H1 (cell line): ENCODE measurements around the gene PLCB4. TPM values are rescaled to one million over a fixed set of nuclear protein-coding genes. Genes with fewer than 3 reads are reported as not detected.

Experiments
- CTCF ChIA-PET: fragments of 300-600 bp; sonication (Branson Sonifier 250); formaldehyde crosslinking; loops from one replicate; lab custom pipeline; 2021; ENCODE audit not compliant: partially characterized antibody; lab: Charles Lee
- POLR2A ChIA-PET: fragments of 300-600 bp; sonication (Branson Sonifier 250); formaldehyde crosslinking; loops from one replicate; lab custom pipeline; 2021; ENCODE audit warnings: inconsistent platforms; ENCODE audit not compliant: partially characterized antibody; lab: Charles Lee
- DNase-seq, 2 experiments: peaks; one replicate each; pipeline versions ENCODE4 v3.0.0 to v3.0.0-alpha.2; 2010 to 2022; ENCODE audit warnings: low spot score in 2 of 2, low read depth in 1 of 2, mixed read lengths in 1 of 2
- FAIRE-seq: peaks from 2 replicates; lab custom pipeline; 2011; peaks lifted over from hg19 to GRCh38; lab: Jason Lieb, UNC
- H2AFZ ChIP-seq: 2 replicates; pipeline ENCODE4 v1.8.1; 2012; ENCODE audit warnings: low read length, inconsistent platforms
- H2AK5ac ChIP-seq: 2 replicates; pipeline ENCODE4 v1.6.1; 2013; ENCODE audit warnings: low read depth, low read length
- H2BK120ac ChIP-seq: replicated peaks from 2 replicates; pipeline ENCODE3; 2013; ENCODE audit warnings: low read depth, low read length, inconsistent platforms
- H2BK12ac ChIP-seq: 2 replicates; pipeline ENCODE4 v1.6.1; 2013; ENCODE audit warnings: low read depth, low read length
- H2BK15ac ChIP-seq: 2 replicates; pipeline ENCODE4 v1.6.1; 2013; ENCODE audit warnings: low read length
- H2BK20ac ChIP-seq: 2 replicates; pipeline ENCODE4 v1.6.1; 2013; ENCODE audit warnings: low read length
- H2BK5ac ChIP-seq: 2 replicates; pipeline ENCODE4 v1.6.1; 2013; ENCODE audit warnings: low read depth, low read length
- H3K14ac ChIP-seq: 2 replicates; pipeline ENCODE4 v1.6.1; 2013; ENCODE audit warnings: inconsistent platforms; ENCODE audit not compliant: insufficient read length
- H3K18ac ChIP-seq: 2 replicates; pipeline ENCODE4 v1.6.1; 2013; ENCODE audit warnings: low read length; ENCODE audit errors: extremely low read depth
- H3K23ac ChIP-seq: 2 replicates; pipeline ENCODE4 v1.6.1; 2013; ENCODE audit warnings: inconsistent platforms; ENCODE audit not compliant: insufficient read length
- H3K23me2 ChIP-seq: 2 replicates; pipeline ENCODE4 v1.6.1; 2013; ENCODE audit warnings: low read depth, low read length
- H3K27ac ChIP-seq: 2 replicates; pipeline ENCODE4 v1.6.1; 2011; ENCODE audit warnings: low read depth, low read length, inconsistent platforms
- H3K27me3 ChIP-seq, 4 experiments: replicated peaks in 1 of 4; 1 replicate in 1 of 4; 2 replicates in 3 of 4; pipeline versions ENCODE4 v1.6.1 to v1.8.1; 2011 to 2013; ENCODE audit warnings: low read length in 3 of 4, mild to moderate bottlenecking in 3 of 4, inconsistent platforms in 2 of 4, mixed read lengths in 2 of 4, moderate library complexity in 1 of 4; ENCODE audit not compliant: control insufficient read depth in 3 of 4, insufficient read depth in 3 of 4; ENCODE audit errors: extremely low read depth in 1 of 4
- H3K36me3 ChIP-seq, 4 experiments: 2 replicates each; pipeline versions ENCODE4 v1.6.1 to v1.8.1; 2011 to 2013; ENCODE audit warnings: mild to moderate bottlenecking in 4 of 4, low read length in 3 of 4, moderate library complexity in 2 of 4, control low read depth in 1 of 4, inconsistent platforms in 1 of 4; ENCODE audit not compliant: insufficient read depth in 4 of 4, control insufficient read depth in 2 of 4
- H3K4ac ChIP-seq: replicated peaks from 2 replicates; pipeline ENCODE3; 2013; ENCODE audit warnings: low read length, low read depth, mixed read lengths, inconsistent platforms; ENCODE audit not compliant: insufficient read length
- H3K4me1 ChIP-seq, 4 experiments: replicated peaks in 1 of 4; 1 replicate in 1 of 4; 2 replicates in 3 of 4; pipeline versions ENCODE4 v1.6.1 to v1.8.1; 2011 to 2013; ENCODE audit warnings: low read length in 3 of 4, inconsistent platforms in 2 of 4, mixed read lengths in 1 of 4; ENCODE audit not compliant: insufficient read depth in 4 of 4, control insufficient read depth in 3 of 4
- H3K4me2 ChIP-seq, 2 experiments: 2 replicates each; pipeline versions ENCODE4 v1.6.1 to v1.8.1; 2011 to 2013; ENCODE audit warnings: low read depth in 2 of 2, low read length in 2 of 2, control low read depth in 1 of 2, inconsistent platforms in 1 of 2, mild to moderate bottlenecking in 1 of 2; ENCODE audit not compliant: insufficient read depth in 1 of 2
- H3K4me3 ChIP-seq, 4 experiments: fragments of 200-600, 300-600 bp in 1 of 4; sonication (generic), shearing (Covaris generic), sonication (Bioruptor Twin) in 1 of 4; 2 replicates each; pipeline versions ENCODE4 v1.5.1 to v1.8.1; 2011 to 2016; ENCODE audit warnings: low read length in 4 of 4, low read depth in 3 of 4, control low read depth in 2 of 4, inconsistent platforms in 2 of 4, mild to moderate bottlenecking in 2 of 4, mixed read lengths in 1 of 4, moderate library complexity in 1 of 4; ENCODE audit not compliant: insufficient read depth in 2 of 4; ENCODE audit errors: extremely low read depth in 1 of 4
- H3K56ac ChIP-seq: replicated peaks from 2 replicates; pipeline ENCODE3; 2013; ENCODE audit warnings: low read depth, mild to moderate bottlenecking, mixed read lengths, low read length, inconsistent platforms; ENCODE audit not compliant: insufficient read length
- H3K79me1 ChIP-seq: 2 replicates; pipeline ENCODE4 v1.6.1; 2013; ENCODE audit warnings: low read depth, low read length, control low read depth
- H3K79me2 ChIP-seq, 2 experiments: 2 replicates each; pipeline versions ENCODE4 v1.6.1 to v1.8.1; 2012 to 2013; ENCODE audit warnings: low read length in 2 of 2, mild to moderate bottlenecking in 2 of 2, inconsistent platforms in 1 of 2; ENCODE audit not compliant: insufficient read depth in 2 of 2, control insufficient read depth in 1 of 2
- H3K9ac ChIP-seq, 4 experiments: replicated peaks in 1 of 4; 1 replicate in 1 of 4; 2 replicates in 3 of 4; pipeline versions ENCODE4 v1.6.1 to v1.8.1; 2011 to 2013; ENCODE audit warnings: low read depth in 3 of 4, low read length in 3 of 4, control low read depth in 2 of 4, mild to moderate bottlenecking in 2 of 4, moderate library complexity in 2 of 4, inconsistent platforms in 1 of 4; ENCODE audit errors: extremely low read depth in 1 of 4
- H3K9me3 ChIP-seq, 2 experiments: 2 replicates each; pipeline versions ENCODE4 v1.6.1 to v1.8.1; 2012 to 2013; ENCODE audit warnings: mild to moderate bottlenecking in 2 of 2, moderate library complexity in 2 of 2, control low read depth in 1 of 2, inconsistent platforms in 1 of 2, low read depth in 1 of 2, low read length in 1 of 2, mixed read lengths in 1 of 2; ENCODE audit not compliant: insufficient read depth in 2 of 2
- H4K20me1 ChIP-seq, 2 experiments: replicated peaks in 1 of 2; 2 replicates each; pipeline versions ENCODE3 to v1.8.1; 2011 to 2013; ENCODE audit warnings: inconsistent platforms in 2 of 2, low read length in 2 of 2, mild to moderate bottlenecking in 1 of 2; ENCODE audit not compliant: insufficient read depth in 2 of 2, control insufficient read depth in 1 of 2
- H4K5ac ChIP-seq: 2 replicates; pipeline ENCODE4 v1.6.1; 2013; ENCODE audit warnings: low read length, low read depth, mixed read lengths, inconsistent platforms; ENCODE audit not compliant: insufficient read length
- H4K8ac ChIP-seq: 2 replicates; pipeline ENCODE4 v1.8.0; 2013; ENCODE audit warnings: mild to moderate bottlenecking, moderate library complexity, low read length, inconsistent platforms; ENCODE audit not compliant: insufficient read depth; ENCODE audit errors: extremely low read depth
- H4K91ac ChIP-seq: replicated peaks from 2 replicates; pipeline ENCODE3; 2013; ENCODE audit warnings: low read length, mixed read lengths, inconsistent platforms; ENCODE audit not compliant: insufficient read length
- NRF1 ChIP-seq: IDR thresholded peaks from 2 replicates; pipeline ENCODE4 v1.6.1; 2011; ENCODE audit warnings: mild to moderate bottlenecking, low read depth, low read length, improper control_type of control experiment
- SP2 ChIP-seq: IDR thresholded peaks from 2 replicates; pipeline ENCODE4 v1.6.1; 2012; ENCODE audit warnings: mild to moderate bottlenecking, low read length, inconsistent platforms
- TBP ChIP-seq: IDR thresholded peaks from 2 replicates; pipeline ENCODE4 v1.6.1; 2011; ENCODE audit warnings: low read depth, low read length, improper control_type of control experiment
- TCF12 ChIP-seq: IDR thresholded peaks from 2 replicates; pipeline ENCODE4 v1.6.1; 2011; ENCODE audit warnings: low read depth, mild to moderate bottlenecking, low read length
- TEAD4 ChIP-seq: IDR thresholded peaks from 2 replicates; pipeline ENCODE4 v1.6.1; 2012; ENCODE audit warnings: low read depth, low read length, inconsistent platforms, mixed read lengths
- WGBS, 2 experiments: shearing (Covaris generic) in 1 of 2; methylation state at CpG; one replicate each; pipeline versions ENCODE4 v1.1.6 to v1.1.7; 2013 to 2015; ENCODE audit warnings: low lambda C conversion rate in 2 of 2, mixed read lengths in 2 of 2, inconsistent platforms in 1 of 2, low coverage in 1 of 2, missing lambda C conversion rate in 1 of 2; ENCODE audit not compliant: insufficient replicate concordance in 2 of 2, insufficient coverage in 1 of 2, insufficient read length in 1 of 2; ENCODE audit errors: extremely low coverage in 1 of 2, missing lambda C conversion rate in 1 of 2; 5-methylcytosine and 5-hydroxymethylcytosine counted together
- polyA plus RNA-seq, 7 experiments: library from polyadenylated mRNA; depleted of rRNA in 3 of 7; stranded (reverse) in 5 of 7; unstranded in 2 of 7; fragments of >200 nt in 5 of 7; fragments of 200-250 nt in 2 of 7; gene quantifications; 1 replicate in 5 of 7; 2 replicates in 1 of 7; 4 replicates in 1 of 7; pipeline versions ENCODE4 v1.2.1 to v1.2.3, GENCODE V29; 2011 to 2013; ENCODE audit warnings: missing spikeins in 2 of 7, mixed read lengths in 2 of 7
- total RNA-seq: library from RNA; stranded (reverse); fragmentation: NEBNext Ultra II Directional; extraction: Animal tissue kit (Norgen Biotek cat#: 25700); gene quantifications from 2 replicates; pipeline ENCODE4 v1.2.1, GENCODE V29; 2021

Gene PLCB4
- total and polyA plus RNA-seq, 2 of the 8 experiments (the other 6 are each of a cell fraction or from before 2014, with no cell fraction given), result 3.2 to 14.1 TPM

- Histone ChIP-seq H3K79me1 (no peaks in the 10 kb centered on the region), H3K14ac (no peak overlapping the region), H3K27me3 (no peaks in the 10 kb centered on the region), H3K27ac (no peak overlapping the region), H4K20me1 (no peaks in the 10 kb centered on the region), H2BK12ac (no peak overlapping the region), H3K4me2 (no peak overlapping the region), H2BK120ac (no peak overlapping the region), H3K4me1 (no peaks in the 10 kb centered on the region), H2AFZ (no peak overlapping the region), H3K56ac (no peak overlapping the region), H2BK15ac (no peak overlapping the region), H2AK5ac (no peak overlapping the region), H3K4me3 (no peak overlapping the region), H3K79me2 (no peaks in the 10 kb centered on the region), H4K91ac (no peak overlapping the region), H4K8ac (no peak overlapping the region), H3K18ac (no peak overlapping the region), H3K4ac (no peak overlapping the region), H2BK5ac (no peak overlapping the region), H3K9me3 (no peaks in the 10 kb centered on the region), H2BK20ac (no peak overlapping the region), H4K5ac (no peak overlapping the region), H3K9ac (no peak overlapping the region), H3K36me3 (peaks cover 0 to 7% (median 2%) of the 10 kb centered on the region in 4 experiments; a peak in 2 of 8 replicates), H3K23me2 (no peaks in the 10 kb centered on the region), H3K23ac (no peak overlapping the region)
- DNase-seq (no peak), FAIRE-seq (no peak)
- ChIA-PET CTCF (interaction anchor here (1.4 to 1.7 kb wide), 4 partner anchors 11 to 200 kb away, joined by 3 to 7 read pairs (median 4); no protein-coding TSS in a partner anchor), POLR2A (no interaction called here)
- 86% methylated on average over 1 of the region's 1 CpG; no CpG with 5 or more reads in 1 of the 2 experiments for WGBS, 2 experiments
- no peak for TF ChIP-seq TEAD4
- TF ChIP-seq TBP, result no peak
- TF ChIP-seq NRF1, result no peak
- no peak for TF ChIP-seq SP2
- TF ChIP-seq TCF12, result no peak
Measured at GRCh38 chr20:9411833-9412232, 342.9 kb downstream of the PLCB4 start.
